ENCODE results near the gene SPOCK1.

- TF ChIP-seq EZH2 (IDR thresholded peaks at IDR 0.05; ENCODE audit: low read depth) (no peak), CTCF (conservative IDR thresholded peaks at IDR 0.05) (no peak)
Observed at GRCh38 chr5:137309290-137309689, 189.8 kb downstream of the SPOCK1 start.

Measured in PC-9 (cell line).